Superior temporal gyrus (tissue), 1 donor: ENCODE measurements around the gene HLA-DPB1.
"Not testable (repeated sequence)": the region's sequence is repeated elsewhere in the genome, so short reads cannot be mapped to it uniquely, and the experiment has no call there.

ENCODE experiments used
- DNase-seq: peaks from one replicate; pipeline ENCODE4 v3.0.0-alpha.2; 2016; ENCODE audit errors: extremely low spot score

HLA-DPB1 gene

GRCh38 chr6:33071569-33071968, 4.2 kb upstream of the HLA-DPB1 start:
- DNase-seq: no peak

- no peak for DNase-seq
Observed at GRCh38 chr6:33072508-33073100, 3.2 kb upstream of the HLA-DPB1 start.

- peak; percentile 43 for DNase-seq
Observed at GRCh38 chr6:33073431-33073871, 2.3 kb upstream of the HLA-DPB1 start, which contains the start of gene HLA-DPA1. Gene HLA-DPA1, minus strand, starts transcription at chr6:33073649.

GRCh38 chr6:33075208-33075567, 602 bp upstream of the HLA-DPB1 start:
- no peak for DNase-seq

- DNase-seq: no peak
Observed at GRCh38 chr6:33076406-33076934, 680 bp downstream of the HLA-DPB1 start.

GRCh38 chr6:33077908-33078307, 2.1 kb downstream of the HLA-DPB1 start:
- no peak for DNase-seq

GRCh38 chr6:33078442-33078841, 2.7 kb downstream of the HLA-DPB1 start:
- DNase-seq: no peak

GRCh38 chr6:33078919-33079521, 3.2 kb downstream of the HLA-DPB1 start:
- DNase-seq: no peak

- no peak for DNase-seq
Observed at GRCh38 chr6:33079580-33079979, 3.8 kb downstream of the HLA-DPB1 start.

GRCh38 chr6:33080127-33081089, 4.6 kb downstream of the HLA-DPB1 start:
- DNase-seq: no peak

GRCh38 chr6:33081098-33081824, 5.5 kb downstream of the HLA-DPB1 start:
- DNase-seq: no peak

- DNase-seq: peak; percentile 88
Observed at GRCh38 chr6:33082702-33083101, 6.9 kb downstream of the HLA-DPB1 start.

GRCh38 chr6:33085627-33086026, 9.8 kb downstream of the HLA-DPB1 start:
- no peak for DNase-seq

GRCh38 chr6:33088258-33088930, 12.6 kb downstream of the HLA-DPB1 start:
- no peak for DNase-seq

GRCh38 chr6:33088931-33089620, 13.3 kb downstream of the HLA-DPB1 start:
- no peak for DNase-seq

GRCh38 chr6:33091957-33092356, 16.2 kb downstream of the HLA-DPB1 start:
- no peak for DNase-seq

- no peak for DNase-seq
Observed at GRCh38 chr6:33092385-33092784, 16.6 kb downstream of the HLA-DPB1 start.

GRCh38 chr6:33093855-33094254, 18.1 kb downstream of the HLA-DPB1 start:
- no peak for DNase-seq

- no peak for DNase-seq
Observed at GRCh38 chr6:33095681-33096080, 19.9 kb downstream of the HLA-DPB1 start.

- DNase-seq: not testable (repeated sequence)
Observed at GRCh38 chr6:33101121-33101737, 25.4 kb downstream of the HLA-DPB1 start.
